NCI-H1092 treated with DMSO at 0.1 percent for 48 hours (cell line): ENCODE measurements around the gene ASB4.
"Not testable (repeated sequence)": the region's sequence is repeated elsewhere in the genome, so short reads cannot be mapped to it uniquely, and the experiment has no call there.

ENCODE experiments used
- DNase-seq: peaks from one replicate; lab custom pipeline; 2025; lab: John Stamatoyannopoulos, UW

The ASB4 gene

GRCh38 chr7:95478272-95479037 is 7.3 kb upstream of the ASB4 start:
- peak; percentile 79 for DNase-seq

DNA sequence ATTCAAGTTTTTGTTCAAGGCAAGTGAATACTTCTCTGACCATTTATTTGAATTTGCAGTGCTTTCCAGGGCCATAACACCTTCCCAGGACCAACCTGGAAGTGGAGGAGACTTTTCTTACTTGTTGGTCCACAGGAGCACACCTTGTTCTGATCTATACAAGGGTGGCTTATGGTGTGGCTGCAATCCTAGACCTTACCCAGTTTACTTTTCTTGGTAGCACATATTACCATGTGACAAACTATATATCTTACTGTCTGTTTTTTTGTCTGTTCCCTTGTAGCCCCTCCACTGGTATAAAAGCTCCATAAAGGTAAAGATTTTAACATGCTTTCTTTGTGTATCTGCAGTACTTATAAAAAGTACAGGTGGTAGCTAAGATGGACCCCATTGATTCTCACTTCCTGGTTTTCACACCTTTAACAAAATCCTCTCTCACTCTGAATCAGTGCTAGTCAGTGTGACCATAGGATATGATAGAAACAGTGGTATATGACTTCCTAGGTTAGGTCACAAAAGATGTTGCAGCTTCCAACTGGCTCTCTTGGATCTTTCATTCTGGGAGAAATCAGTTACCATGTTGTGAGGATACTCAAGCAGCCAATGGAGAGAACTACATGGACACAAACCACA is 5.6 kb upstream of the ASB4 start:
- no peak for DNase-seq

GRCh38 chr7:95481271-95482165 is 4.2 kb upstream of the ASB4 start:
- no peak for DNase-seq

DNA sequence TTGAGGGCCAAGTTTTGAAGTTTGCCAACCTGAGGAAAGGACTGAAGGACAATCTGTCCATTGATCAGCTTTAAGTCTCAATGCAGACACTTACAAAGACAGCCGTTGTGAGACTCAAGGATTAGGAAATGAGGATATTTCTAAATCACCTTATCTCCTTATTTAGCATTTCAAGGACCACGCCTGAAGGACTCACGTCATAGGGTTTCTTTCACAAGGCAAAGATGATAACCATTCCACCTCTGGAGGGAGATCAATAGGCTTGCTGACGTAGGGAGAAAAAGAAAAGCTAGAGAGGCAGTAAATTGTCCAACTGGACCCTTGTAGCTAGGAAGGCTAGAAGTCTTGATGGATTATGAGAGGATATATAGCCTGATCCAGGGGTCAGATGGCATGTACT is 3.3 kb upstream of the ASB4 start:
- no peak for DNase-seq

DNA sequence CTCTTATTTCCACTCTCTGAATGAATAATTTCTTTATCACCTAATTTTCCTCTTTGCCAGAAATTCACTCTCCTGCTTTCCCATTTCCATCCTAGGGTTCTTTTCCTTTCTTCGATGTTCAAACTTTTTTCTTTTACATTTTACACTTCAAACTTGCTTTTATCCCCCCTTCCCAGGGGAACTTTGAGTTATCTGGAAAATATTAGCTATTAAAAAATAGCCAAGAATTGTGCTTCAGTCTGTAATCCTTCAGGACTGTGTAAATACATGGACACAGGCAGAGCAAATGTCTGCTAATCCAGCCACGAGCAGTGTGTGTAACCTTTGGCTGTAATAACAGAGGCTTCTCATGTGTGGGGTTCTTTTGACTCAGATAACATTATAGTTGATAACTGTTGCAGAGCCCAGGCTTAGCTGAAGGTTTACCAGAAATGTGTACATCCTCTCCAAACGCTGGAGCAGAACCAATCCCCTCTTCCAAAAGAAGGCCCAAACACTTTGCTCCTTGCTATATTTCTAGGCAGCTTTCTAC is 4.6 kb downstream of the ASB4 start:
- DNase-seq, result no peak

- DNase-seq, result no peak
Observed at GRCh38 chr7:95491201-95491600, 5.5 kb downstream of the ASB4 start.

GRCh38 chr7:95491634-95492314 is 6.0 kb downstream of the ASB4 start:
- peak; percentile 19 for DNase-seq

- no peak for DNase-seq
Observed at GRCh38 chr7:95493247-95493646, 7.5 kb downstream of the ASB4 start.

DNA sequence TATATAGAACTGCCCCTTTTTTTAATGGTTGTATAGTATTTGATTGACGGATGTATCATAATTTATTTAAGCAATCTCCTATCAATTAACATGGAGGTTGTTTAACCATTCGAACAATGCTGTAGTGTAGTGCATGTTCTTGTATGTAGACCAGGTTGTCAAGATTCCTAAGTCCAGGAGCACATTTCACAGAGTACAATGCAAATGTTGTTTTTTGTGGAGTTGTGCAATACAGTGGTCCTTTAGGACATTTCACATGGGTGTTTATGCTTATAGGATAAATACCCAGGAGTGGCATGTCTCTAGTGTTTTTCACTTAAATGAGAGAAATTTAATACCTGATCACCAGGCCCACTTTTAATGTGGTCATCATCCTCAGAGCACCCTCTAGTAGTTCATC is 8.1 kb downstream of the ASB4 start:
- no peak for DNase-seq

- no peak for DNase-seq
Observed at GRCh38 chr7:95501261-95501832, 15.6 kb downstream of the ASB4 start.

- no peak for DNase-seq
Observed at GRCh38 chr7:95502403-95502802, 16.7 kb downstream of the ASB4 start.

GRCh38 chr7:95503271-95504131 is 17.8 kb downstream of the ASB4 start:
- DNase-seq, result peak; percentile 80

GRCh38 chr7:95504132-95504588 is 18.4 kb downstream of the ASB4 start:
- DNase-seq, result not testable (repeated sequence)

- DNase-seq, result no peak
Observed at GRCh38 chr7:95508780-95509179, 23.0 kb downstream of the ASB4 start.

DNA sequence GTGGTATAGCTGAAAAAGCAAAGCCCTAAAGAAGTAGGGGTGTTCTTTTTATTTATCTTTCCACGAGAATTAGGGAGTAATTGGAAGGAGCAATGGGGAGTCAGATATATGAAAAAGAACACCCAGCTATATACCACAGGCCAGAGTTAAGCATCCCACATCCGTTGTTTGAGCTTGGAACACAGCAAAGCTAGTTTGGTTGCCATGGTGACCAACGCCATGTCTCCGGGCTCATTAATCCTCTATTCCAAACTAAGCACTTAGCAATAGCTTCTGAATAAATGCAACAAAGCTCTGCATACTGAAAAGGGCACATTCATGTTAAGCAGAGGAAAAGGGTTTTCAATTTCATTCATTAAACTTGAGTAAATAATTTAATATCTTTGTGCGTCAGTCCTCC is 23.5 kb downstream of the ASB4 start:
- peak; percentile 89 for DNase-seq

GRCh38 chr7:95511716-95512260 is 26.0 kb downstream of the ASB4 start:
- peak; percentile 79 for DNase-seq

GRCh38 chr7:95517458-95517857 is 31.7 kb downstream of the ASB4 start:
- DNase-seq, result no peak

- DNase-seq, result no peak
Observed at GRCh38 chr7:95517870-95518269, 32.1 kb downstream of the ASB4 start.

DNA sequence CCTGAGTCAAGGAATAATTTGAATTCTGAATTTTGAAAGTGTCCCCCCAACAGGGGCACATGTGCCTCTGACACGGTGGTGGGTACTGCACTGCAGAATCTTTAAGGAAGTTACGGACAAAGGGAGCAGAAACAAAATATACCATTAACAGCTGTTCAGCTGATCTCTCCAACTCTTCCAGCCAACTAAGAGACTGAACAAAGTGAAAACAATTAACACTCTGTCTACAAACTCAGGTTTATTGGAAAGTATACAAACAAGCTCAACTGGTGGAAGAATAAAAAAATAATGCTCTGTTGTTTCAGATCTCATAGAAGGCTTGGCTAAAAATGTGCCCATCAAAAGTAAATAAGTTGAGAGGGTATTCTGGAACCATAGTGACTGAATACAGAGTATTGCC is 34.4 kb downstream of the ASB4 start:
- DNase-seq, result no peak

GRCh38 chr7:95525503-95525902 is 39.8 kb downstream of the ASB4 start:
- no peak for DNase-seq
